ENCODE results near the gene THUMPD1.
A peak's percentile ranks its signal among the peaks of the same experiment; 100 is the strongest.
"Not testable (repeated sequence)": the region's sequence is repeated elsewhere in the genome, so short reads cannot be mapped to it uniquely, and the experiment has no call there.

The THUMPD1 gene, protein sequence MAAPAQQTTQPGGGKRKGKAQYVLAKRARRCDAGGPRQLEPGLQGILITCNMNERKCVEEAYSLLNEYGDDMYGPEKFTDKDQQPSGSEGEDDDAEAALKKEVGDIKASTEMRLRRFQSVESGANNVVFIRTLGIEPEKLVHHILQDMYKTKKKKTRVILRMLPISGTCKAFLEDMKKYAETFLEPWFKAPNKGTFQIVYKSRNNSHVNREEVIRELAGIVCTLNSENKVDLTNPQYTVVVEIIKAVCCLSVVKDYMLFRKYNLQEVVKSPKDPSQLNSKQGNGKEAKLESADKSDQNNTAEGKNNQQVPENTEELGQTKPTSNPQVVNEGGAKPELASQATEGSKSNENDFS

DNA sequence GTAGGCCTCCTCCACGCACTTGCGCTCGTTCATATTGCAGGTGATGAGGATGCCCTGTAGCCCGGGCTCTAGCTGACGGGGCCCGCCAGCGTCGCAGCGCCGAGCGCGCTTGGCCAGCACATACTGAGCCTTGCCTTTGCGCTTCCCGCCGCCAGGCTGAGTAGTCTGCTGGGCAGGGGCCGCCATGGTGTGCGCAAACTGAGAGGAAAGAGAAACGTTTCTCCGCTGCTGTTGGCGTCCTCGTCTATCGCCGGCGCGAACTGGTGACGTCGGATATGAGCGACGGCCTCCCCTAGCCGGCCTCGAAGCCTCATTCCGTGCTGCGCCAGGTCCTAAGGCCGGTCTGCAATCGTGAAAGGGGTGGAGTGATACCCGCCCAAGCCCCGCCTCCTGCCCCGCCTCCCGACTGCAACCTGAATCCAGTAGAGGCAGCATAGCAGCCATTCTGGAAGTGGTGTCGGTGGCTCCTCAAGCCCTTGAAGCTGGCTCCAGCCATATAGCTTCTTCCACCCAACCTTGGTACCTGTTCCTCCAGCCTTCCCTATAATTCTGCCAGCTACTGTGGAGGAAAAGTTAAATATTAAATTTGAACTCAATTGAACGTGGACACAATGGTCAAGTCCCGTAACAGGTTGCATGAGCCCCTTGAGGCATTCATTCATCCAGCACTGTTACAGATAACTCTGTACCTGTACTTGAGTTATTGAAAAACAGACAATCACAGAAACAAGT lies at the start of gene THUMPD1:
Gene THUMPD1 (minus strand): TSS at position 265 of the 732 bp plus-strand sequence. CDS start 79 bp downstream, at position 186.
- DNase-seq, result peak; percentile 90 to 96 (median 94)

DNA sequence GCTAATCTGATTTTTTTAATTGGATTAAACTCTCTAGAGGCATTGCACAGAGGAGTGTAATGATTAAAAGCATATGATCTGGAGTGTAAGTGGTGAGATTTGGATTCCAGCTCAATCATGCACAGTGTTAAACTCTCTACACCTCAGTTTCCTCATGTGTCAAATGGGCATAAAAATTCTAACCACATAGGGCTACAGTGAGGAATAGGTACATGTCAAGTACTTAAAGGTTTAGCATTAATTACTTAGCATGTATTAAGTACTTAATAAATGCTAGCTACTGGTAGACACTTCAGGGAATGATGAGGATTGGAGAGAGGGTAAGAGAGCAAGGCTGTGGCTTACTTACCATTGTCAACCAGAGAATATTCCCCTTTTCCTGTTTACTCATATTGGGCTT lies 47.5 kb upstream of the THUMPD1 start:
- no peak for DNase-seq

DNA sequence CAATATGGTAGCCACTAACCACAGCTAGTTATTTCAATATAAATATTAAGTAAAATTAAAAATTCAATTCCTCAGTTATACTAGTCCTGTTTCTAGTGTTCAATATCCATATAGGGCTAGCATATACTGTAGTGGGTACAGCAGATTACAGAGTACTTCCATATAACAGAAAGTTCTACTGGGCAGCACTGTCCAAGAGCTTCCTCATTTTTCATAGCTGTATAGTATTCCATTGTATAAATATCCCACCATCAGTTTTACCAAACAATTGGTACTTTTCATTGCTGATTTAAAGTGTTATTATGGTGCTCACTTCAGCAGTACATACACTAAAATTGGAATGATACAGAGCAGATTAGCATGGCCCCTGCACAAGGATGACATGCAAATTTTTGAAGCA lies 42.6 kb upstream of the THUMPD1 start:
- DNase-seq, result no peak

- DNase-seq, result no peak
These were observed 40.9 kb upstream of the THUMPD1 start for GRCh38 chr16:20782470-20782869.

DNA sequence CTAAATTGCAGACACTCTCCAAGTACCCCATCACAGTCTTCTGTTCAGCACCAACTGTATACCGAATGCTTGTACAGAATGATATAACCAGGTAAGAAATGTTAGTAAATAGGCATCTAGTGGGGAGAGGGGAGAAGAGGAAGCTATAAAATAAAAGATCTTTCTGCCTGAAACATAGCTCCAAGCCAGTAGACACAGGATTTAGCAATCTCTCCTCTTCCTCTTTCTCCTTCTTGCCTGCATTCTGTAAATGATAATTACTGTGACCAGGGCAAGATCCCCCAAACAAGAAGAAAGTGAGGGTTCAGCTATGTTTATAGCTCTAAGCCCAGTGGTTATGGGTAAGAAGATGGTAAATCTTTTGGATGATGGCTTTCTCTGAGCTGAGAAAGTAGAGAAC lies 40.1 kb upstream of the THUMPD1 start:
- no peak for DNase-seq

GRCh38 chr16:20774703-20775362 lies 33.2 kb upstream of the THUMPD1 start:
- peak in 2 of 4 experiments; percentile 32 to 37 for DNase-seq

GRCh38 chr16:20773679-20774078 lies 32.1 kb upstream of the THUMPD1 start:
- no peak for DNase-seq

- DNase-seq, result no peak
These were observed 27.2 kb upstream of the THUMPD1 start for GRCh38 chr16:20768818-20769217.

DNA sequence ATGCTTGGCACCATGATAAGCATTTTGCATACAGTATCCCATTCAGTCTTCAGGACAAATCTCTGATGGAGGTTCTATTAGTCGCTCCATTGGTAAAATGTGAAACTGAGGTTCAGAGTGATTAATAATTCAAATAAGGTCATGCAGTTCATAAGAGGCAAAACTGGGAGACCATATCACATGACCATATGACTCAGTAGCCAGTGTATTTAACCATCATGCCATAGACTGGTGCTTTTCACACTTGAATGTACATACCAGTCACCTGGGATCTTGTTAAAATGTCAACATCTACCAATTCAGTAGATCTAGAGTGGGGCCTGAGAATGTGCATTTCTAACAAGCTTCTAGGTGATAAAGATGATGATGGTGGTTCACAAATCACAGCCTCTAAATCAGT lies 26.5 kb upstream of the THUMPD1 start:
- no peak for DNase-seq

DNA sequence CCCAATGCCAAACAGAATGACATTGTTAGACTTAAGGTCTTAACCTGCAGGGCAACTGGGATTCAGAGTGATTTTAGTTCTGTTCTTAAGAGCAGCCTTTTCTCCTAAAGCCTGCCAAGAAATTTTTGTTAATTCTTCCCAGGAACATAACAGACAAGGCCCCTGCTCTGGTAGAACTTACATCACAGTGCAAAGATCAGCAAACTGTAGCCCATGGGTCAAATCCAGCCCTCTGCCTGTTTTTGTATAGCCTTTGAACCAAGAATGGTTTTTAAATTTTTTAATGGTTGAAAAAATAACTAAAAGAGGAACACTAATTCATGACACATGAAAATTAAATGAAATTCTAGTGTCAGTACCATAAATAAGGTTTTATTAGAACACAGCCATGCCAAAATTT lies 26.0 kb upstream of the THUMPD1 start:
- DNase-seq, result no peak

GRCh38 chr16:20766294-20766693 lies 24.7 kb upstream of the THUMPD1 start:
- no peak for DNase-seq

DNA sequence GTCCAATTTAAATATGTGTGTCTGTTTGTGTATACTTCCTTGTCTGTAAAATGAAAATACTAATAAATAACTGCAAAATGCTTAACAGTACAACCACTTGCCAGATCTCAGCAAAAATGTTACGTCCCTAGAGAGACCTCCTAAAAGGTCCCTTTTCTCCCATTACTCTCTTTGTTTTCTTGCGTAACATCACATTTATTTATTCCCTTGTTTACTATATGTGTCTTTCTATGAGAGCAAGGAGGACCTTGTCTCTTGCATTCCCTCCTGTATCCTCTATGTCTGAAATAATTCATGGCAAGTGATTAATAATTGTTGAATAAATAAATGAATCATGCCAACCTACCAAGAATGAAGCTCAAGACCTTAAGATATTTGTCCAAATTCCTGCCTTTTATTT lies 24.1 kb upstream of the THUMPD1 start:
- no peak for DNase-seq

- not testable (repeated sequence) for DNase-seq
These were observed 22.8 kb upstream of the THUMPD1 start for GRCh38 chr16:20764448-20764847.

- peak in 2 of 4 experiments; percentile 23 to 38 for DNase-seq
These were observed 22.0 kb upstream of the THUMPD1 start, which contains the start of gene ACSM3 for GRCh38 chr16:20763461-20764232. Gene ACSM3 (plus strand): TSS chr16:20764014. CDS start chr16:20770035, 6,021 bp downstream.

GRCh38 chr16:20762404-20763123 lies 20.9 kb upstream of the THUMPD1 start:
- no peak for DNase-seq

DNA sequence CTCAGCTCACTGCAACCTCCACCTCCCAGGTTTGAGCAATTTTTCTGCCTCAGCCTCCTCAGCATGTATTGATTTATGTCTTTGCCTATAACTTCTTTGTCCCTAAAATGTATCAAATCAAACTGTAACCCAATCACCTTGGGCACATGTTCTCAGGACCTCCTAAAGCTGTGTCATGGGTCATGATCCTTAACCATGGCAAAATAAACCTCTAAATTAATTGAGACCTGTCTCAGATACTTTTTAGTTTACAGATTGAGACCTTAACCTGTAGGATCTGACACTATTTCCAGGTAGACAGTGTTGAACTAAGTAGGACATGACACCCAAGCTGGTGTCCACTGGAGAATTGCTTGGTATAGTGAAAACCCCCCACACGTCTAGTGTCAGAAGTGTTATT lies 19.6 kb upstream of the THUMPD1 start:
- DNase-seq, result no peak

GRCh38 chr16:20760346-20760745 lies 18.7 kb upstream of the THUMPD1 start:
- no peak for DNase-seq

DNA sequence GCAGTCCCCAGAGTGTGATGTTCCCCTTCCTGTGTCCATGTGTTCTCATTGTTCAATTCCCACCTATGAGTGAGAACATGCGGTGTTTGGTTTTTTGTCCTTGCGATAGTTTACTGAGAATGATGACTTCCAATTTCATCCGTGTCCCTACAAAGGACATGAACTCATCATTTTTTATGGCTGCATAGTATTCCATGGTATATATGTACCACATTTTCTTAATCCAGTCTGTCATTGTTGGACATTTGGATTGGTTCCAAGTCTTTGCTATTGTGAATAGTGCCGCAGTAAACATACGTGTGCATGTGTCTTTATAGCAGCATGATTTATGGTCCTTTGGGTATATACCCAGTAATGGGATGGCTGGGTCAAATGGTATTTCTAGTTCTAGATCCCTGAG lies 14.2 kb upstream of the THUMPD1 start:
- not testable (repeated sequence) for DNase-seq

- DNase-seq, result no peak
These were observed 13.6 kb upstream of the THUMPD1 start for GRCh38 chr16:20755238-20755637.

GRCh38 chr16:20753727-20754126 lies 12.1 kb upstream of the THUMPD1 start:
- no peak for DNase-seq

GRCh38 chr16:20750558-20750957 lies 8.9 kb upstream of the THUMPD1 start:
- DNase-seq, result no peak

DNA sequence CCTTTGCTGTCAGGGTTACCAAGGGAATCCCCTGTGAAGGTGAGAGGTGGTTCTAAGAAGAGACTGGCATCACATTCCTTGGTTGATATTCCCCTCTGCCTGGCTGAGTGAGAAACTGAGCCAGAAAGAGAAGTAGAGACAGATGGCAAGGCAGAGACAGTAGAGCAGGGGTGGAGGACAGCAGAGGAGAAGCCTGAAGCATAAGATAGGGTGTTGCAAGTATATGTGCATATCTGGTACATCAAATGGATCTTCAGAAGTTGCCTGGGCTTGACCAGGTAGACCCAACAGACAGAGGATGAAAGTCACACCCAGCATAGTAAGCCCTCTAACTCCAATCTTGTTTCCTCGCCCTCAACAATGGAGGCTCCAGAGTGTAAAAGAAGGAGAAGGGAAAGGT lies 7.9 kb upstream of the THUMPD1 start:
- DNase-seq, result no peak

Measured in activated naive CD4-positive, alpha-beta T cell (primary cell).